ENCODE data around the gene ZNF749.
A peak's percentile ranks its signal among the peaks of the same experiment; 100 is the strongest.

ZNF749 gene

GRCh38 chr19:57403737-57404563, 31.2 kb upstream of the ZNF749 start:
- TF ChIP-seq CTCF (IDR thresholded peaks at IDR 0.05; ENCODE audit: low read depth, low read length) = no peak
- in situ Hi-C loops (cut with HindIII; ENCODE audit: low sequenced_read_pairs) = no loop called here
- no peak overlapping the region for H3K4me3 ChIP-seq (ENCODE audit: low read depth, low read length)
- no peak for DNase-seq (ENCODE audit: low read depth, low spot score)

GRCh38 chr19:57406516-57407123, 28.5 kb upstream of the ZNF749 start:
- DNase-seq (ENCODE audit: low read depth, low spot score) = peak; percentile 22
- in situ Hi-C loops (cut with HindIII; ENCODE audit: low sequenced_read_pairs) = no loop called here
- TF ChIP-seq CTCF (IDR thresholded peaks at IDR 0.05; ENCODE audit: low read depth, low read length) = peak; percentile 80
- H3K4me3 ChIP-seq (ENCODE audit: low read depth, low read length) = no peak overlapping the region

GRCh38 chr19:57410877-57411671, 24.1 kb upstream of the ZNF749 start, which contains the start of gene ZNF17:
Gene ZNF17, plus strand, starts transcription at chr19:57411161. Its CDS starts 2,455 bp downstream, at chr19:57413616.
- H3K4me3 ChIP-seq (ENCODE audit: low read depth, low read length) = peak within 1 kb of the TSS; percentile 95
- TF ChIP-seq CTCF (IDR thresholded peaks at IDR 0.05; ENCODE audit: low read depth, low read length) = no peak
- peak; percentile 95 for DNase-seq (ENCODE audit: low read depth, low spot score)
- in situ Hi-C loops (cut with HindIII; ENCODE audit: low sequenced_read_pairs) = no loop called here

- DNase-seq (ENCODE audit: low read depth, low spot score) = no peak
- H3K4me3 ChIP-seq (ENCODE audit: low read depth, low read length) = no peak overlapping the region
- in situ Hi-C loops (cut with HindIII; ENCODE audit: low sequenced_read_pairs) = no loop called here
- no peak for TF ChIP-seq CTCF (IDR thresholded peaks at IDR 0.05; ENCODE audit: low read depth, low read length)
Measured at GRCh38 chr19:57419439-57419838, 15.7 kb upstream of the ZNF749 start.

GRCh38 chr19:57421037-57421436, 14.1 kb upstream of the ZNF749 start:
- in situ Hi-C loops (cut with HindIII; ENCODE audit: low sequenced_read_pairs) = no loop called here
- DNase-seq (ENCODE audit: low read depth, low spot score) = no peak
- no peak for TF ChIP-seq CTCF (IDR thresholded peaks at IDR 0.05; ENCODE audit: low read depth, low read length)
- H3K4me3 ChIP-seq (ENCODE audit: low read depth, low read length) = no peak overlapping the region

- peak overlapping the region; percentile 86 for H3K4me3 ChIP-seq (ENCODE audit: low read depth, low read length)
- no peak for DNase-seq (ENCODE audit: low read depth, low spot score)
- TF ChIP-seq CTCF (IDR thresholded peaks at IDR 0.05; ENCODE audit: low read depth, low read length) = no peak
- in situ Hi-C loops (cut with HindIII; ENCODE audit: low sequenced_read_pairs) = no loop called here
Measured at GRCh38 chr19:57434386-57435061, 601 bp upstream of the ZNF749 start.

Data from astrocyte of the spinal cord (primary cell).